Neural cell (in vitro differentiated cells): ENCODE measurements around the gene NCF4. TPM values are rescaled to one million over a fixed set of nuclear protein-coding genes. Genes with fewer than 3 reads are reported as not detected.

Source experiments
- H2AFZ ChIP-seq: fragments of 200-600, 300-800 bp; sonication (generic), shearing (Covaris generic); 2 replicates; pipeline ENCODE4 v1.6.0; 2014; ENCODE audit warnings: low read depth, mild to moderate bottlenecking, antibody characterized with exemption, low read length, moderate library complexity
- H3F3A ChIP-seq: fragments of 200-600 bp; shearing (Covaris generic); 2 replicates; pipeline ENCODE4 v1.6.1; 2016; ENCODE audit warnings: mild to moderate bottlenecking, moderate library complexity, mixed read lengths, antibody characterized with exemption, low read length; ENCODE audit not compliant: insufficient read depth, poor library complexity, severe bottlenecking
- H3K27ac ChIP-seq: fragments of 200-600, 300-800 bp; sonication (generic), shearing (Covaris generic); 2 replicates; pipeline ENCODE4 v1.5.1; 2014; ENCODE audit warnings: mild to moderate bottlenecking, low read length, moderate library complexity
- H3K27me3 ChIP-seq: fragments of 300-800, 200-600 bp; sonication (generic), shearing (Covaris generic); 2 replicates; pipeline ENCODE4 v1.6.0; 2014; ENCODE audit warnings: mild to moderate bottlenecking, low read depth, low read length, moderate library complexity; ENCODE audit not compliant: insufficient read depth
- H3K36me3 ChIP-seq: fragments of 300-800, 200-600 bp; sonication (generic), shearing (Covaris generic); 2 replicates; pipeline ENCODE4 v1.5.1; 2014; ENCODE audit warnings: mild to moderate bottlenecking, antibody characterized with exemption, low read length, moderate library complexity; ENCODE audit not compliant: insufficient read depth
- H3K4me2 ChIP-seq: fragments of 300-800, 200-600 bp; sonication (generic), shearing (Covaris generic); 2 replicates; pipeline ENCODE4 v1.6.0; 2014; ENCODE audit warnings: mild to moderate bottlenecking, low read length
- H3K4me3 ChIP-seq: fragments of 300-800, 200-600 bp; sonication (generic), shearing (Covaris generic); 2 replicates; pipeline ENCODE4 v1.5.1; 2014; ENCODE audit warnings: mild to moderate bottlenecking, low read length, moderate library complexity
- H3K79me2 ChIP-seq: fragments of 200-600 bp; shearing (Covaris generic); replicated peaks from 2 replicates; pipeline ENCODE4 v1.6.0; 2014; ENCODE audit warnings: mild to moderate bottlenecking, low read length, moderate library complexity; ENCODE audit not compliant: insufficient read depth
- H3K9ac ChIP-seq: fragments of 300-800, 200-600 bp; sonication (generic), shearing (Covaris generic); 2 replicates; pipeline ENCODE4 v1.6.1; 2016; ENCODE audit warnings: mild to moderate bottlenecking, low read length, mixed read lengths
- H3K9me2 ChIP-seq: fragments of 200-600 bp; shearing (Covaris generic); 2 replicates; pipeline ENCODE4 v1.6.1; 2016; ENCODE audit warnings: mild to moderate bottlenecking, low read length, mixed read lengths; ENCODE audit not compliant: insufficient read depth
- H3K9me3 ChIP-seq: fragments of 200-600, 300-800 bp; sonication (generic), shearing (Covaris generic); 2 replicates; pipeline ENCODE4 v1.6.1; 2016; ENCODE audit warnings: mild to moderate bottlenecking, mixed run types, low read length, moderate library complexity, mixed read lengths
- H4K20me1 ChIP-seq: fragments of 200-600 bp; shearing (Covaris generic); 2 replicates; pipeline ENCODE4 v1.6.1; 2016; ENCODE audit warnings: mild to moderate bottlenecking, mixed run types; ENCODE audit not compliant: insufficient read depth
- CTCF ChIP-seq: fragments of 450-650 bp; IDR thresholded peaks from 2 replicates; pipeline ENCODE4 v1.5.1; 2014; ENCODE audit warnings: antibody characterized with exemption, mild to moderate bottlenecking, moderate library complexity; ENCODE audit not compliant: poor library complexity, severe bottlenecking
- EP300 ChIP-seq: fragments of 450-650 bp; conservative IDR thresholded peaks from 2 replicates; pipeline ENCODE4 v1.6.1; 2014; ENCODE audit warnings: antibody characterized with exemption, mild to moderate bottlenecking, moderate library complexity; ENCODE audit not compliant: poor library complexity, severe bottlenecking
- EZH2 ChIP-seq: fragments of 200-600, 300-800 bp; shearing (Covaris generic), sonication (generic); IDR thresholded peaks from 2 replicates; pipeline ENCODE4 v1.6.1; 2014; ENCODE audit warnings: antibody characterized with exemption, low read length, borderline replicate concordance, mild to moderate bottlenecking; ENCODE audit not compliant: insufficient read depth, poor library complexity, severe bottlenecking
- MXI1 ChIP-seq: fragments of 450-650 bp; conservative IDR thresholded peaks from 2 replicates; pipeline ENCODE4 v1.6.1; 2014; ENCODE audit warnings: antibody characterized with exemption, mild to moderate bottlenecking; ENCODE audit not compliant: poor library complexity, severe bottlenecking
- POLR2AphosphoS5 ChIP-seq: IDR thresholded peaks from 2 replicates; pipeline ENCODE4 v1.6.1; 2012
- RAD21 ChIP-seq: fragments of 450-650 bp; conservative IDR thresholded peaks from 2 replicates; pipeline ENCODE4 v1.6.1; 2014; ENCODE audit warnings: antibody characterized with exemption, mild to moderate bottlenecking, moderate library complexity
- REST ChIP-seq: IDR thresholded peaks from 2 replicates; pipeline ENCODE4 v1.6.1; 2012; ENCODE audit warnings: borderline replicate concordance
- SMC3 ChIP-seq: fragments of 450-650 bp; conservative IDR thresholded peaks from 2 replicates; pipeline ENCODE4 v1.6.1; 2014; ENCODE audit warnings: antibody characterized with exemption, mild to moderate bottlenecking, moderate library complexity; ENCODE audit not compliant: poor library complexity
- TAF1 ChIP-seq: IDR thresholded peaks from 2 replicates; pipeline ENCODE4 v1.6.1; 2012; ENCODE audit warnings: low read depth
- polyA plus RNA-seq: library from polyadenylated mRNA; depleted of rRNA; stranded (reverse); fragments of >200 nt; gene quantifications from 2 replicates; pipeline ENCODE4 v1.2.3, GENCODE V29; 2014

NCF4 gene
- polyA plus RNA-seq, 1 donor from 2014 or later = not detected

- Histone ChIP-seq H2AFZ (no peak overlapping the region), H3K36me3 (no peaks in the 10 kb centered on the region), H3F3A (no peaks in the 10 kb centered on the region), H3K9me3 (no peaks in the 10 kb centered on the region), H3K27ac (no peak overlapping the region), H3K4me3 (no peak overlapping the region), H3K79me2 (no peaks in the 10 kb centered on the region), H4K20me1 (no peaks in the 10 kb centered on the region), H3K9me2 (no peaks in the 10 kb centered on the region), H3K9ac (no peak overlapping the region), H3K4me2 (no peak overlapping the region), H3K27me3 (no peaks in the 10 kb centered on the region)
- TF ChIP-seq SMC3 = no peak
- no peak for TF ChIP-seq POLR2AphosphoS5
- no peak for TF ChIP-seq MXI1
- no peak for TF ChIP-seq RAD21
- TF ChIP-seq CTCF = no peak
- no peak for TF ChIP-seq EZH2
- TF ChIP-seq TAF1 = no peak
Observed at GRCh38 chr22:36870250-36870649, 9.4 kb downstream of the NCF4 start.

GRCh38 chr22:36871669-36872081, 10.9 kb downstream of the NCF4 start:
- H3K27ac ChIP-seq = no peak overlapping the region
- H3K4me2 ChIP-seq = no peak overlapping the region
- no peaks in the 10 kb centered on the region for H3K9me3 ChIP-seq
- no peaks in the 10 kb centered on the region for H4K20me1 ChIP-seq
- no peaks in the 10 kb centered on the region for H3F3A ChIP-seq
- no peak overlapping the region for H3K9ac ChIP-seq
- no peaks in the 10 kb centered on the region for H3K9me2 ChIP-seq
- H3K4me3 ChIP-seq = no peak overlapping the region
- H2AFZ ChIP-seq = no peak overlapping the region
- H3K79me2 ChIP-seq = no peaks in the 10 kb centered on the region
- no peaks in the 10 kb centered on the region for H3K27me3 ChIP-seq
- no peaks in the 10 kb centered on the region for H3K36me3 ChIP-seq
- TF ChIP-seq POLR2AphosphoS5 (no peak), MXI1 (no peak), TAF1 (no peak), REST (no peak), SMC3 (no peak), CTCF (no peak), RAD21 (no peak), EZH2 (no peak), EP300 (no peak)
